Liver (tissue), 9 donors: Measurements from ENCODE around the gene SPHK2. TPM values are rescaled to one million over a fixed set of nuclear protein-coding genes. Genes with fewer than 3 reads are reported as not detected.

Source experiments
- DNase-seq: peaks from one replicate; pipeline ENCODE4 v3.0.0-alpha.2; 2017; ENCODE audit warnings: low spot score
- H3K27ac ChIP-seq, 2 donors: one replicate each; pipeline ENCODE4 v1.7.0; 2013; ENCODE audit warnings: inconsistent platforms in 2 of 2, low read length in 2 of 2, control low read depth in 1 of 2, low read depth in 1 of 2, mild to moderate bottlenecking in 1 of 2
- H3K27me3 ChIP-seq, 4 donors: one replicate each; pipeline versions ENCODE4 v1.6.1 to v1.7.0; 2013; ENCODE audit warnings: low read length in 3 of 4, inconsistent platforms in 1 of 4, mild to moderate bottlenecking in 1 of 4, moderate library complexity in 1 of 4; ENCODE audit not compliant: control insufficient read depth in 4 of 4, insufficient read depth in 4 of 4
- H3K36me3 ChIP-seq, 4 donors: one replicate each; pipeline versions ENCODE4 v1.6.1 to v1.7.0; 2013; ENCODE audit warnings: low read length in 3 of 4, mild to moderate bottlenecking in 3 of 4, low read depth in 1 of 4, moderate library complexity in 1 of 4; ENCODE audit not compliant: control insufficient read depth in 4 of 4, insufficient read depth in 3 of 4
- H3K4me1 ChIP-seq, 4 donors: one replicate each; pipeline versions ENCODE4 v1.6.1 to v1.7.0; 2013; ENCODE audit warnings: low read length in 3 of 4, mild to moderate bottlenecking in 3 of 4, moderate library complexity in 1 of 4; ENCODE audit not compliant: control insufficient read depth in 4 of 4, insufficient read depth in 4 of 4
- H3K4me3 ChIP-seq, 3 donors: one replicate each; pipeline versions ENCODE4 v1.6.1 to v1.7.0; 2013; ENCODE audit warnings: low read length in 3 of 3, control low read depth in 1 of 3, low read depth in 1 of 3, mild to moderate bottlenecking in 1 of 3
- H3K9ac ChIP-seq, 2 donors: one replicate each; pipeline ENCODE4 v1.7.0; 2013; ENCODE audit warnings: low read length in 2 of 2, mild to moderate bottlenecking in 2 of 2, moderate library complexity in 2 of 2, control low read depth in 1 of 2, low read depth in 1 of 2
- H3K9me3 ChIP-seq, 4 donors: one replicate each; pipeline versions ENCODE4 v1.6.1 to v1.7.0; 2013; ENCODE audit warnings: low read length in 3 of 4; ENCODE audit not compliant: control insufficient read depth in 4 of 4
- ATF3 ChIP-seq: IDR thresholded peaks from 2 replicates; pipeline ENCODE4 v1.6.1; 2016; ENCODE audit warnings: antibody characterized with exemption
- EGR1 ChIP-seq, 2 donors: IDR thresholded peaks; 2 replicates each; pipeline ENCODE4 v1.6.1; 2016 to 2018; ENCODE audit warnings: antibody characterized with exemption in 2 of 2, low read depth in 2 of 2
- FOXA1 ChIP-seq: IDR thresholded peaks from 2 replicates; pipeline ENCODE4 v1.6.1; 2016; ENCODE audit warnings: antibody characterized with exemption
- FOXA2 ChIP-seq: IDR thresholded peaks from 2 replicates; pipeline ENCODE4 v1.6.1; 2016; ENCODE audit warnings: antibody characterized with exemption
- GABPA ChIP-seq, 2 donors: IDR thresholded peaks in 1 of 2; conservative IDR thresholded peaks in 1 of 2; 2 replicates each; pipeline ENCODE4 v1.6.1; 2016; ENCODE audit warnings: antibody characterized with exemption in 2 of 2, mild to moderate bottlenecking in 1 of 2, moderate library complexity in 1 of 2
- HNF4A ChIP-seq, 2 donors: conservative IDR thresholded peaks; 2 replicates each; pipeline ENCODE4 v1.6.1; 2016; ENCODE audit warnings: antibody characterized with exemption in 2 of 2, mild to moderate bottlenecking in 2 of 2
- HNF4G ChIP-seq: IDR thresholded peaks from 2 replicates; pipeline ENCODE4 v1.6.1; 2016; ENCODE audit warnings: antibody characterized with exemption
- JUND ChIP-seq, 2 donors: IDR thresholded peaks; 2 replicates each; pipeline ENCODE4 v1.6.1; 2016; ENCODE audit warnings: antibody characterized with exemption in 2 of 2
- MAX ChIP-seq: IDR thresholded peaks from 2 replicates; pipeline ENCODE4 v1.6.1; 2016; ENCODE audit warnings: antibody characterized with exemption
- NR2F2 ChIP-seq: IDR thresholded peaks from 2 replicates; pipeline ENCODE4 v1.6.1; 2016; ENCODE audit warnings: antibody characterized with exemption
- RAD21 ChIP-seq, 2 donors: IDR thresholded peaks; 2 replicates each; pipeline ENCODE4 v1.6.1; 2016; ENCODE audit warnings: antibody characterized with exemption in 2 of 2, mild to moderate bottlenecking in 2 of 2
- REST ChIP-seq: IDR thresholded peaks from 2 replicates; pipeline ENCODE4 v1.6.1; 2016; ENCODE audit warnings: antibody characterized with exemption, mild to moderate bottlenecking
- RXRA ChIP-seq, 2 donors: IDR thresholded peaks; 2 replicates each; pipeline ENCODE4 v1.6.1; 2017 to 2018; ENCODE audit warnings: antibody characterized with exemption in 2 of 2, mild to moderate bottlenecking in 1 of 2
- SP1 ChIP-seq: IDR thresholded peaks from 2 replicates; pipeline ENCODE4 v1.6.1; 2018; ENCODE audit warnings: antibody characterized with exemption, mild to moderate bottlenecking
- TAF1 ChIP-seq: conservative IDR thresholded peaks from 2 replicates; pipeline ENCODE4 v1.6.1; 2016; ENCODE audit warnings: antibody characterized with exemption, mild to moderate bottlenecking
- YY1 ChIP-seq: IDR thresholded peaks from 2 replicates; pipeline ENCODE4 v1.6.1; 2016; ENCODE audit warnings: antibody characterized with exemption, mild to moderate bottlenecking
- WGBS: extraction: QIAGEN DNeasy Blood & Tissue Kit; methylation state at CpG from one replicate; pipeline ENCODE4 v1.1.7; 2013; 5-methylcytosine and 5-hydroxymethylcytosine counted together
- polyA plus RNA-seq, 2 donors: library from polyadenylated mRNA; stranded (reverse) in 1 of 2; unstranded in 1 of 2; fragments of 200-250 nt in 1 of 2; fragments of >200 nt in 1 of 2; fragmentation: Nextera tagmentation in 1 of 2; extraction: Ambion mirVana in 1 of 2; gene quantifications; one replicate each; pipeline versions ENCODE4 v1.2.1 to v1.2.3, GENCODE V29; 2013 to 2015
- total RNA-seq, 2 donors: library from RNA; depleted of rRNA; stranded (reverse); fragments of >200 nt; gene quantifications; one replicate each; pipeline ENCODE4 v1.2.3, GENCODE V29; 2014
- TF ChIP-seq, protein P1 (sequence below): fragments of 150-350 bp; IDR thresholded peaks from 2 replicates; pipeline ENCODE4 v1.5.1; 2017; ENCODE audit warnings: improper control_type of control experiment, low read depth, low read length; ENCODE audit not compliant: missing input control
- donor health status: healthy.
- donor health status: healthy.
- donor health status: healthy.
- donor health status: healthy.
- donor health status: healthy.

SPHK2 gene
- total and polyA plus RNA-seq, 4 donors, result 9.6 to 17.3 (median 12.3) TPM

DNA sequence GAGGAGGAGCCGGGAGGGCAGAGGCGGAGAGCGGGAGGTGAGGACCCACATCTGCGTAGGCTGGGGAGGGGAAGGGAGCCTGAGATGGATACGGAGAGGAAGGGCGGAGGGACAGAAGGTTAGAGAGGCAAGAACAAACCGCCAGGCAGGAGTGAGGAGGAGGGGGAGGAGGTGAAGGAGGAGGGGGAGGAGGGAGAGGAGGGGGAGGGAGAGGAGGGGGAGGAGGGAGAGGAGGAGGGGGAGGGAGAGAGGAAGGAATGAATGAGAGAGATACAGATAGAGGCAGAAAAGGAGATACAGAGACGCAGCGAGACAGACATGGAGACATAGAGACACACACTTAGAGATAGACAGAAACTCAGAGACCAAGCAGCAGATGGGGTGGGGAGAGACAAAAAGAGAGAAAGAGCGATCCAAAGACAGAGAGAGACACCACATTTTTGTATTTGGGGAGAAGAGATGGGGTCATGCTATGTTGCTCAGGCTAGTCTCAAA, 27.5 kb downstream of the SPHK2 start (continued):
- TF ChIP-seq ATF3, result no peak
- no peak for TF ChIP-seq FOXA1
- TF ChIP-seq GABPA (IDR thresholded peaks at IDR 0.05 in 1 of 2, conservative IDR thresholded peaks at IDR 0.05 in 1 of 2), result no peak
- no peak for TF ChIP-seq HNF4G
- no peak for TF ChIP-seq RXRA (IDR thresholded peaks at IDR 0.05)
- no peak for TF ChIP-seq MAX
- TF ChIP-seq TAF1, result no peak
- no peak for TF ChIP-seq RAD21 (IDR thresholded peaks at IDR 0.05)
- no peak for TF ChIP-seq NR2F2

DNA sequence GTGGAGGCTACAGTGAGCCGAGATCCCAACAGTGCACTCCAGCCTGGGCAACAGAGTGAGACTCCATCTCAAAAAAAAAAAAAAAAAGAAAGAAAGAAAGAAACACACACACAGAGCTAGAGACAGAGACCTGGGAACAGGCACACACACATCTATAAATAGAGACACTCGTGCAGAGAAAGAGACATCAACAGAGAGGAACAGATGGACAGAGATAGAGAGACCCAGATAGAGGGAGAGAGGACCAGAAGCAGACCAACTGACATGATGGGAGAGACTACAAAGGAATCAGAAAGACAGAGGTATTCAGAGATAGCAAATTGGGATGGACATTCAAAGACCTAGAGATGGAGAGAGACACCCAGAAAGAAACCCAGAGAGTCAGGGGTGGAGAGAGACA, 28.8 kb downstream of the SPHK2 start:
- Histone ChIP-seq H3K27me3 (no peaks in the 10 kb centered on the region), H3K4me1 (peaks cover 2 to 21% (median 10%) of the 10 kb centered on the region in 4 donors), H3K9ac (no peak overlapping the region), H3K36me3 (no peaks in the 10 kb centered on the region), H3K27ac (no peak overlapping the region), H3K4me3 (no peak overlapping the region), H3K9me3 (no peaks in the 10 kb centered on the region)
- DNase-seq, result no peak
- no peak for TF ChIP-seq HNF4G
- TF ChIP-seq RAD21 (IDR thresholded peaks at IDR 0.05), result no peak
- TF ChIP-seq SP1, result no peak
- no peak for TF ChIP-seq YY1
- 73% methylated on average over 2 of the region's 2 CpGs for WGBS

DNA sequence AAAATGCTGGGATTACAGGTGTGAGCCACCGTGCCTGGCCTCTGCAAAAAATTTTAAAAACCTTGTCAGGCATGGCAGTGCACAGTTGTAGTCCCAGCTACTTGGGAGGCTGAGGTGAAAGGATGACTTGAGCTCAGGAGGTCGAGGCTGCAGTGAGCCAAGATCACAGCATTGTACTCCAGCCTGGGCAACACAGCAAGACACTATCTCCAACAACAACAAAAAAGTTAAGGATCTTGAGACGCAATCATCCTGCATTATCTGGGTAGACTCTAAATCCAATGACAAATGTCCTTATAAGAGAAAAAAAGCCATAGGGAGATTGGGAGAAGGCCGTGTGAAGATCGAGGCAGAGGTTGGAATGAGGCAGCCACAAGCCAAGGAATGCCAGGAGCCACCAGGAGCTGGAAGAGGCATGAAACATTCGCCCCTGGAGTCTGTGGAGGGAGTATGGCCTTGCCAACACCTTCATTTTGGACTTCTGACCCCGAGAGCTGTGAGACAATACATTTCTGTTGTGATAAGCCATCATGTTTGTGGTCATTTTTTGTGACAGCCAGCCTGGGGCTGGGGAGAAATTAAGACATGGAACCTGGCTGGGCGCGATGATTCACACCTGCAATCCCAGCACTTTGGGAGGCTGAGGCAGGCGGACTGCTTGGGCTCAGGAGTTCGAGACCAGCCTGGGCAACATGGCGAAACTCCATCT, 31.8 kb downstream of the SPHK2 start:
- Histone ChIP-seq H3K4me3 (no peak overlapping the region), H3K4me1 (peaks cover 0 to 5% (median under 1%) of the 10 kb centered on the region in 4 donors), H3K9me3 (no peaks in the 10 kb centered on the region), H3K27ac (no peak overlapping the region), H3K27me3 (no peaks in the 10 kb centered on the region), H3K36me3 (no peaks in the 10 kb centered on the region), H3K9ac (no peak overlapping the region)
- no peak for DNase-seq
- TF ChIP-seq FOXA1 (no peak), RXRA (IDR thresholded peaks at IDR 0.05) (no peak), FOXA2 (no peak), JUND (IDR thresholded peaks at IDR 0.05) (no peak), RAD21 (IDR thresholded peaks at IDR 0.05) (no peak), HNF4A (conservative IDR thresholded peaks at IDR 0.05) (no peak), NR2F2 (no peak), YY1 (no peak), GABPA (IDR thresholded peaks at IDR 0.05 in 1 of 2, conservative IDR thresholded peaks at IDR 0.05 in 1 of 2) (no peak), REST (no peak), SP1 (no peak), ATF3 (no peak), HNF4G (no peak), EGR1 (IDR thresholded peaks at IDR 0.05; ENCODE audit: low read depth in 2 of 2) (no peak)
- TF ChIP-seq, protein P1, sequence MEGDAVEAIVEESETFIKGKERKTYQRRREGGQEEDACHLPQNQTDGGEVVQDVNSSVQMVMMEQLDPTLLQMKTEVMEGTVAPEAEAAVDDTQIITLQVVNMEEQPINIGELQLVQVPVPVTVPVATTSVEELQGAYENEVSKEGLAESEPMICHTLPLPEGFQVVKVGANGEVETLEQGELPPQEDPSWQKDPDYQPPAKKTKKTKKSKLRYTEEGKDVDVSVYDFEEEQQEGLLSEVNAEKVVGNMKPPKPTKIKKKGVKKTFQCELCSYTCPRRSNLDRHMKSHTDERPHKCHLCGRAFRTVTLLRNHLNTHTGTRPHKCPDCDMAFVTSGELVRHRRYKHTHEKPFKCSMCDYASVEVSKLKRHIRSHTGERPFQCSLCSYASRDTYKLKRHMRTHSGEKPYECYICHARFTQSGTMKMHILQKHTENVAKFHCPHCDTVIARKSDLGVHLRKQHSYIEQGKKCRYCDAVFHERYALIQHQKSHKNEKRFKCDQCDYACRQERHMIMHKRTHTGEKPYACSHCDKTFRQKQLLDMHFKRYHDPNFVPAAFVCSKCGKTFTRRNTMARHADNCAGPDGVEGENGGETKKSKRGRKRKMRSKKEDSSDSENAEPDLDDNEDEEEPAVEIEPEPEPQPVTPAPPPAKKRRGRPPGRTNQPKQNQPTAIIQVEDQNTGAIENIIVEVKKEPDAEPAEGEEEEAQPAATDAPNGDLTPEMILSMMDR, result no peak
- WGBS, result 93% methylated on average over 12 of the region's 12 CpGs
